CD4-positive, CD25-positive, alpha-beta regulatory T cell (primary cell): ENCODE data around the gene NCKAP5. TPM values are rescaled to one million over a fixed set of nuclear protein-coding genes. Genes with fewer than 3 reads are reported as not detected.

ENCODE experiments used
- ATAC-seq, 2 donors: fragments of 150-1000 bp; cut with Tn5 transposase; one replicate each; pipeline ENCODE4 v1.10.0; 2021; ENCODE audit warnings: low read depth in 2 of 2, moderate number of reproducible peaks in 2 of 2, moderate library complexity in 1 of 2
- DNase-seq, 3 donors: peaks; one replicate each; pipeline versions ENCODE4 v3.0.0 to v3.0.0-alpha.2; 2012 to 2022; ENCODE audit warnings: mixed read lengths in 1 of 3
- H3K27ac ChIP-seq: one replicate; pipeline ENCODE4 v1.7.0; 2013; ENCODE audit warnings: mild to moderate bottlenecking, low read length; ENCODE audit not compliant: insufficient read depth, poor library complexity, severe bottlenecking
- H3K27me3 ChIP-seq: one replicate; pipeline ENCODE4 v1.7.0; 2013; ENCODE audit warnings: low read length; ENCODE audit not compliant: control insufficient read depth, insufficient read depth
- H3K36me3 ChIP-seq: one replicate; pipeline ENCODE4 v1.7.0; 2013; ENCODE audit warnings: mild to moderate bottlenecking, low read length, moderate library complexity; ENCODE audit not compliant: control insufficient read depth, insufficient read depth
- H3K4me1 ChIP-seq: 2 replicates; pipeline ENCODE4 v1.7.0; 2013; ENCODE audit warnings: mild to moderate bottlenecking, low read length; ENCODE audit not compliant: insufficient read depth, control insufficient read depth, poor library complexity, severe bottlenecking
- H3K4me3 ChIP-seq: one replicate; pipeline ENCODE4 v1.7.0; 2013; ENCODE audit warnings: low read depth, mild to moderate bottlenecking, low read length, moderate library complexity
- H3K9me3 ChIP-seq, 2 experiments: 1 replicate in 1 of 2; 2 replicates in 1 of 2; pipeline ENCODE4 v1.7.0; 2013; ENCODE audit warnings: low read length in 2 of 2, mild to moderate bottlenecking in 1 of 2, moderate library complexity in 1 of 2; ENCODE audit not compliant: control insufficient read depth in 2 of 2
- H3K27ac Mint-ChIP-seq, 3 donors: one replicate each; pipeline ENCODE4 v1.8.0; 2020 to 2022; ENCODE audit warnings: mild to moderate bottlenecking in 3 of 3, mixed read lengths in 3 of 3, moderate library complexity in 2 of 3
- H3K27me3 Mint-ChIP-seq: one replicate; pipeline ENCODE4 v1.8.0; 2022; ENCODE audit warnings: mild to moderate bottlenecking, mixed read lengths
- H3K36me3 Mint-ChIP-seq: one replicate; pipeline ENCODE4 v1.8.0; 2020; ENCODE audit warnings: mixed read lengths
- H3K4me1 Mint-ChIP-seq, 4 donors: one replicate each; pipeline ENCODE4 v1.8.0; 2020 to 2022; ENCODE audit warnings: mixed read lengths in 4 of 4, mild to moderate bottlenecking in 1 of 4
- H3K4me3 Mint-ChIP-seq, 4 donors: one replicate each; pipeline ENCODE4 v1.8.0; 2020 to 2022; ENCODE audit warnings: mild to moderate bottlenecking in 4 of 4, mixed read lengths in 4 of 4, moderate library complexity in 3 of 4
- H3K9me3 Mint-ChIP-seq, 7 donors: one replicate each; pipeline ENCODE4 v1.8.0; 2020 to 2022; ENCODE audit warnings: mixed read lengths in 7 of 7, mild to moderate bottlenecking in 3 of 7, moderate library complexity in 2 of 7
- polyA plus RNA-seq, 4 donors: library from polyadenylated mRNA; unstranded; fragments of 300-500 nt; fragmentation: Illumina TruSeq; gene quantifications; one replicate each; pipeline ENCODE4 v1.2.3, GENCODE V29; 2021
- total RNA-seq: library from RNA; stranded (reverse); gene quantifications from one replicate; pipeline ENCODE4 v1.2.3, GENCODE V29; 2022

The NCKAP5 gene
- total and polyA plus RNA-seq, 5 donors from 2014 or later, result not detected

GRCh38 chr2:133143645-133144044, 424.6 kb downstream of the NCKAP5 start:
- no peak for DNase-seq
- Histone ChIP-seq H3K9me3 (no peaks in the 10 kb centered on the region), H3K27ac (no peak overlapping the region), H3K4me1 (no peaks in the 10 kb centered on the region), H3K4me3 (no peak overlapping the region), H3K27me3 (no peaks in the 10 kb centered on the region), H3K36me3 (no peaks in the 10 kb centered on the region)
- H3K36me3 Mint-ChIP-seq, result no peaks in the 10 kb centered on the region
- H3K9me3 Mint-ChIP-seq, result peaks cover 0 to 13% (median 8%) of the 10 kb centered on the region in 7 donors
- H3K27ac Mint-ChIP-seq, result no peak overlapping the region
- no peak overlapping the region for H3K4me3 Mint-ChIP-seq
- no peak for ATAC-seq
- no peaks in the 10 kb centered on the region for H3K4me1 Mint-ChIP-seq
- H3K27me3 Mint-ChIP-seq, result no peaks in the 10 kb centered on the region

GRCh38 chr2:133142087-133142486, 426.2 kb downstream of the NCKAP5 start:
- H3K9me3 ChIP-seq, result no peaks in the 10 kb centered on the region
- Mint-ChIP-seq H3K9me3 (peaks cover 0 to 13% (median 8%) of the 10 kb centered on the region in 7 donors), H3K36me3 (no peaks in the 10 kb centered on the region), H3K27me3 (no peaks in the 10 kb centered on the region), H3K27ac (no peak overlapping the region), H3K4me1 (no peaks in the 10 kb centered on the region), H3K4me3 (no peak overlapping the region)
- no peaks in the 10 kb centered on the region for H3K4me1 ChIP-seq
- H3K27me3 ChIP-seq, result no peaks in the 10 kb centered on the region
- DNase-seq (no peak), ATAC-seq (no peak)
- H3K36me3 ChIP-seq, result no peaks in the 10 kb centered on the region
- H3K4me3 ChIP-seq, result no peak overlapping the region
- H3K27ac ChIP-seq, result no peak overlapping the region

GRCh38 chr2:133140620-133141019, 427.6 kb downstream of the NCKAP5 start:
- no peaks in the 10 kb centered on the region for H3K36me3 ChIP-seq
- Mint-ChIP-seq H3K27me3 (no peaks in the 10 kb centered on the region), H3K4me1 (no peaks in the 10 kb centered on the region), H3K36me3 (no peaks in the 10 kb centered on the region), H3K4me3 (no peak overlapping the region), H3K27ac (no peak overlapping the region), H3K9me3 (peaks cover 0 to 14% (median 8%) of the 10 kb centered on the region in 7 donors)
- no peaks in the 10 kb centered on the region for H3K4me1 ChIP-seq
- H3K9me3 ChIP-seq, result no peaks in the 10 kb centered on the region
- no peak overlapping the region for H3K4me3 ChIP-seq
- DNase-seq (no peak), ATAC-seq (no peak)
- H3K27ac ChIP-seq, result no peak overlapping the region
- no peaks in the 10 kb centered on the region for H3K27me3 ChIP-seq

GRCh38 chr2:133139847-133140533, 428.3 kb downstream of the NCKAP5 start:
- Mint-ChIP-seq H3K27me3 (no peaks in the 10 kb centered on the region), H3K9me3 (peaks cover 0 to 15% (median 8%) of the 10 kb centered on the region in 7 donors), H3K36me3 (no peaks in the 10 kb centered on the region), H3K4me3 (no peak overlapping the region), H3K4me1 (no peaks in the 10 kb centered on the region), H3K27ac (no peak overlapping the region)
- H3K27me3 ChIP-seq, result no peaks in the 10 kb centered on the region
- DNase-seq (no peak), ATAC-seq (no peak)
- H3K4me3 ChIP-seq, result no peak overlapping the region
- no peak overlapping the region for H3K27ac ChIP-seq
- H3K9me3 ChIP-seq, result no peaks in the 10 kb centered on the region
- no peaks in the 10 kb centered on the region for H3K4me1 ChIP-seq
- H3K36me3 ChIP-seq, result no peaks in the 10 kb centered on the region

GRCh38 chr2:133138693-133139092, 429.6 kb downstream of the NCKAP5 start:
- no peaks in the 10 kb centered on the region for H3K4me1 ChIP-seq
- no peak for DNase-seq
- no peaks in the 10 kb centered on the region for H3K36me3 ChIP-seq
- no peak for ATAC-seq
- H3K4me3 ChIP-seq, result no peak overlapping the region
- H3K27ac Mint-ChIP-seq, result peak overlapping the region in 1 of 3 donors; percentile 75
- H3K27me3 Mint-ChIP-seq, result no peaks in the 10 kb centered on the region
- H3K9me3 Mint-ChIP-seq, result peaks cover 0 to 17% (median 8%) of the 10 kb centered on the region in 7 donors
- no peaks in the 10 kb centered on the region for H3K4me1 Mint-ChIP-seq
- no peak overlapping the region for H3K4me3 Mint-ChIP-seq
- H3K36me3 Mint-ChIP-seq, result no peaks in the 10 kb centered on the region
- no peaks in the 10 kb centered on the region for H3K27me3 ChIP-seq
- H3K27ac ChIP-seq, result no peak overlapping the region
- no peaks in the 10 kb centered on the region for H3K9me3 ChIP-seq

GRCh38 chr2:133135035-133135654, 433.1 kb downstream of the NCKAP5 start:
- DNase-seq (no peak), ATAC-seq (no peak)
- Mint-ChIP-seq H3K27me3 (no peaks in the 10 kb centered on the region), H3K9me3 (peaks cover 2 to 15% (median 8%) of the 10 kb centered on the region in 7 donors), H3K27ac (no peak overlapping the region), H3K36me3 (no peaks in the 10 kb centered on the region), H3K4me3 (no peak overlapping the region), H3K4me1 (no peaks in the 10 kb centered on the region)
- H3K27me3 ChIP-seq, result no peaks in the 10 kb centered on the region
- H3K27ac ChIP-seq, result no peak overlapping the region
- H3K4me1 ChIP-seq, result no peaks in the 10 kb centered on the region
- H3K4me3 ChIP-seq, result no peak overlapping the region
- H3K9me3 ChIP-seq, result no peaks in the 10 kb centered on the region
- no peaks in the 10 kb centered on the region for H3K36me3 ChIP-seq

- no peaks in the 10 kb centered on the region for H3K36me3 Mint-ChIP-seq
Measured at GRCh38 chr2:133130548-133131246, 437.6 kb downstream of the NCKAP5 start.

More at GRCh38 chr2:133130548-133131246, 437.6 kb downstream of the NCKAP5 start:
- DNase-seq (no peak), ATAC-seq (no peak)
- no peaks in the 10 kb centered on the region for H3K9me3 ChIP-seq
- no peaks in the 10 kb centered on the region for H3K4me1 ChIP-seq
- H3K27ac Mint-ChIP-seq, result no peak overlapping the region
- no peak overlapping the region for H3K4me3 Mint-ChIP-seq
- no peak overlapping the region for H3K4me3 ChIP-seq
- H3K27me3 Mint-ChIP-seq, result no peaks in the 10 kb centered on the region
- no peaks in the 10 kb centered on the region for H3K4me1 Mint-ChIP-seq
- no peaks in the 10 kb centered on the region for H3K27me3 ChIP-seq
- H3K27ac ChIP-seq, result no peak overlapping the region
- no peaks in the 10 kb centered on the region for H3K36me3 ChIP-seq
- peaks cover 0 to 13% (median 3%) of the 10 kb centered on the region in 7 donors for H3K9me3 Mint-ChIP-seq
